Ascending aorta (tissue), 2 donors: ENCODE measurements around the gene TNNC2. TPM values are rescaled to one million over a fixed set of nuclear protein-coding genes. Genes with fewer than 3 reads are reported as not detected.

Experiments used
- DNase-seq, 2 donors: peaks; one replicate each; pipeline ENCODE4 v3.0.0-alpha.2; 2019; ENCODE audit warnings: low spot score in 2 of 2
- H3K27ac ChIP-seq, 2 donors: fragments of 200-600 bp; sonication (generic); one replicate each; pipeline ENCODE4 v1.5.1; 2016 to 2017; ENCODE audit warnings: mild to moderate bottlenecking in 1 of 2
- H3K27me3 ChIP-seq: fragments of 200-600 bp; sonication (generic); one replicate; pipeline ENCODE4 v1.5.1; 2017
- H3K36me3 ChIP-seq, 2 donors: fragments of 200-600 bp; sonication (generic); one replicate each; pipeline ENCODE4 v1.5.1; 2016
- H3K4me1 ChIP-seq, 2 donors: fragments of 200-600 bp; sonication (generic); one replicate each; pipeline ENCODE4 v1.5.1; 2016 to 2017; ENCODE audit warnings: mild to moderate bottlenecking in 1 of 2
- H3K4me3 ChIP-seq, 2 donors: fragments of 200-600 bp; sonication (generic); one replicate each; pipeline ENCODE4 v1.5.1; 2016 to 2017; ENCODE audit warnings: mild to moderate bottlenecking in 1 of 2
- H3K9me3 ChIP-seq, 2 donors: fragments of 200-600 bp; sonication (generic); one replicate each; pipeline ENCODE4 v1.5.1; 2016
- intact Hi-C: fragments of 100-400 bp; cut with DNase I; formaldehyde crosslinking; loops from one replicate; pipeline ENCODE4 v1.15.1; 2023
- total RNA-seq: library from RNA; depleted of rRNA; stranded (reverse); fragments of >200 nt; gene quantifications from one replicate; pipeline ENCODE4 v1.1.0, GENCODE V29; 2016
- TF ChIP-seq, protein P1 (sequence below), 3 experiments: fragments of 200-600 bp in 2 of 3; fragments of 450-650 bp in 1 of 3; sonication (generic) in 2 of 3; IDR thresholded peaks; one replicate each; pipeline ENCODE4 v1.5.1; 2016 to 2019; ENCODE audit warnings: antibody characterized with exemption in 3 of 3, mild to moderate bottlenecking in 1 of 3, moderate library complexity in 1 of 3

The TNNC2 gene
- total RNA-seq, 1 donor from 2014 or later = not detected

DNA sequence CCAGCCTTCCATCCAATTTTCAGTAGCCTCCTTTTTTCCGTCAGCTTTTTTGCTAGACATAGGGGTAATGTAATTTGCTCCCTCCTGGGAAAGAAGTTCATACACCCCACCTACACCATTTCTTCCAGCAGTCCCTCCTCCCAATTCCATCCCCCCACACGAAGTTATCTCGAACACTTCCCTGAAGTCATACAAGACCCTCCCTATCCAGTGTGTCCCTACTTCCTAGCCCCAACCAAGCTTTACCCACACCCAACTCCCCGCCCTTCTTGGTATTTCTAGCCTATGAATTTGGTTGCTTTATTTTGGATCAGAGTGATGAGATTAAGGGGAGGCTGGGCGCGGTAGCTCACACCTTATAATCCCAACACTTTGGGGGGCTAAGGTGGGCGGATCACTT, 13.6 kb downstream of the TNNC2 start:
- no peak for DNase-seq
- Histone ChIP-seq H3K9me3 (no peaks in the 10 kb centered on the region), H3K27ac (no peak overlapping the region), H3K4me3 (no peak overlapping the region), H3K27me3 (no peaks in the 10 kb centered on the region), H3K36me3 (peaks cover 30% of the 10 kb centered on the region in 2 donors), H3K4me1 (peaks cover 11 to 16% of the 10 kb centered on the region in 2 donors)
- TF ChIP-seq, protein P1, sequence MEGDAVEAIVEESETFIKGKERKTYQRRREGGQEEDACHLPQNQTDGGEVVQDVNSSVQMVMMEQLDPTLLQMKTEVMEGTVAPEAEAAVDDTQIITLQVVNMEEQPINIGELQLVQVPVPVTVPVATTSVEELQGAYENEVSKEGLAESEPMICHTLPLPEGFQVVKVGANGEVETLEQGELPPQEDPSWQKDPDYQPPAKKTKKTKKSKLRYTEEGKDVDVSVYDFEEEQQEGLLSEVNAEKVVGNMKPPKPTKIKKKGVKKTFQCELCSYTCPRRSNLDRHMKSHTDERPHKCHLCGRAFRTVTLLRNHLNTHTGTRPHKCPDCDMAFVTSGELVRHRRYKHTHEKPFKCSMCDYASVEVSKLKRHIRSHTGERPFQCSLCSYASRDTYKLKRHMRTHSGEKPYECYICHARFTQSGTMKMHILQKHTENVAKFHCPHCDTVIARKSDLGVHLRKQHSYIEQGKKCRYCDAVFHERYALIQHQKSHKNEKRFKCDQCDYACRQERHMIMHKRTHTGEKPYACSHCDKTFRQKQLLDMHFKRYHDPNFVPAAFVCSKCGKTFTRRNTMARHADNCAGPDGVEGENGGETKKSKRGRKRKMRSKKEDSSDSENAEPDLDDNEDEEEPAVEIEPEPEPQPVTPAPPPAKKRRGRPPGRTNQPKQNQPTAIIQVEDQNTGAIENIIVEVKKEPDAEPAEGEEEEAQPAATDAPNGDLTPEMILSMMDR (IDR thresholded peaks at IDR 0.05) = no peak
- intact Hi-C loops = loop anchor here (5.0 kb wide), 2 partner anchors 69 to 119 kb away; partner anchors contain the start of genes PCIF1 and ZSWIM1

DNA sequence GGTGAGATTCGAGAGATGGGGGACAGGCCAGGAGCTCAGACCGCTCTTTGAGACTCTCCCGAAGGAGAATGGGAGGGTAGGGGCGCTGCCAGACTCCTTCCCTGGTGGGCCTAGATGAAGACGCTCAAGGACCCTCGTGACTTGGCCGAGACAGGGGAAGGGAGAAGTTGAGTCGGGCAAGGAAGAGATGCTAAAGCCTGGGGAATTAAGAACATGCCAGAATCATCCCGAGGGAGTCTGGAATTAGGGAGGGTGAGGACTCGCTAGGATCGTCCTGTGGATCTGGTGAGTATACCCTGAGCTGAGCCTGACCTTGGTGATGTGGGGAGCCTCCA, 14.1 kb downstream of the TNNC2 start:
- H3K9me3 ChIP-seq = no peaks in the 10 kb centered on the region
- intact Hi-C loops = loop anchor here (5.0 kb wide), 2 partner anchors 69 to 119 kb away; partner anchors contain the start of genes PCIF1 and ZSWIM1
- peaks cover 11 to 12% of the 10 kb centered on the region in 2 donors for H3K4me1 ChIP-seq
- H3K4me3 ChIP-seq = peak overlapping the region; percentile 56 to 80
- H3K27me3 ChIP-seq = no peaks in the 10 kb centered on the region
- H3K27ac ChIP-seq = no peak overlapping the region
- TF ChIP-seq, protein P1 (IDR thresholded peaks at IDR 0.05) = no peak
- no peak for DNase-seq
- peaks cover 35 to 36% of the 10 kb centered on the region in 2 donors for H3K36me3 ChIP-seq

DNA sequence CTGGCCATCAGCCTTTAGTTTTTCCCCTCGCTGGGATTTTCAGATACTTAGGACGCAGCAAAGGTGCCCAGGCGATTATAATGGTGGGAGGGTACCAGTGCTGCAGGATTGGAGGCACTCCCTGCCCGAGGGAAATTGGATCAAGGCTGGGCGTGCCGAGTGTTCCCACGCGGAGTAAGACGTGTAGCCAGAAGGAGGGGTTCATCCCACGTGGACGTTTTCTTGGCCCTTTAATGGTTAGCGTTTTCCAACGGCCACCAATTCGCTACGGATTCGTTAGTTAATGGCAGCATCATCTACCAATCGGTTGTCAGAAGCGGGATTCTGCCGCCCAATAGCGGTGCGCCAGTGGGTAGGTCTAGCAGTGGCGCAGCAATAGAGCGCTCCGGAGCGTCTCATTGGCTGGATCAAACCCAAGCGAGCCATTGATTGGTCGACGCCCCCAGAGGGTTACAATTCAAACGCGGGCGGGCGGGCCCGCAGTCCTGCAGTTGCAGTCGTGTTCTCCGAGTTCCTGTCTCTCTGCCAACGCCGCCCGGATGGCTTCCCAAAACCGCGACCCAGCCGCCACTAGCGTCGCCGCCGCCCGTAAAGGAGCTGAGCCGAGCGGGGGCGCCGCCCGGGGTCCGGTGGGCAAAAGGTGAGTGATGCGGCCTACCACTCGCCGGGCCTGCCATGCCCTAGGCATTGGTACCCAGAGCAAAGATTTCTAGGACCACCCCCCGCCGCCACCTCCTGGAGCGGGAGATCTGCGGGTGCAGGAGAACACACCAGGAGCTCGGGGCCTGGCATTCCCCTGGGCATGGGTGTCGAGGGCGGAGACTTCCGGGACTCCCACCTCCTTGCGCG, 14.7 kb downstream of the TNNC2 start, which contains the start of gene UBE2C:
Gene UBE2C (plus strand): TSS at position 488 of the 849 bp plus-strand sequence. CDS start 52 bp downstream, at position 540.
- peak; percentile 95 to 99 for DNase-seq
- TF ChIP-seq, protein P1 (IDR thresholded peaks at IDR 0.05) = no peak
- intact Hi-C loops = loop anchor here (1.0 to 5.0 kb wide), 5 partner anchors 21 to 120 kb away; partner anchors contain the start of genes ACOT8, DNTTIP1, PCIF1 and WFDC3
- peaks cover 39 to 41% of the 10 kb centered on the region in 2 donors for H3K36me3 ChIP-seq
- no peaks in the 10 kb centered on the region for H3K9me3 ChIP-seq
- no peaks in the 10 kb centered on the region for H3K27me3 ChIP-seq
- peaks cover 8 to 9% of the 10 kb centered on the region in 2 donors for H3K4me1 ChIP-seq
- peak within 1 kb of the TSS; percentile 56 to 80 for H3K4me3 ChIP-seq
- H3K27ac ChIP-seq = peak within 1 kb of the TSS; percentile 16 to 45

DNA sequence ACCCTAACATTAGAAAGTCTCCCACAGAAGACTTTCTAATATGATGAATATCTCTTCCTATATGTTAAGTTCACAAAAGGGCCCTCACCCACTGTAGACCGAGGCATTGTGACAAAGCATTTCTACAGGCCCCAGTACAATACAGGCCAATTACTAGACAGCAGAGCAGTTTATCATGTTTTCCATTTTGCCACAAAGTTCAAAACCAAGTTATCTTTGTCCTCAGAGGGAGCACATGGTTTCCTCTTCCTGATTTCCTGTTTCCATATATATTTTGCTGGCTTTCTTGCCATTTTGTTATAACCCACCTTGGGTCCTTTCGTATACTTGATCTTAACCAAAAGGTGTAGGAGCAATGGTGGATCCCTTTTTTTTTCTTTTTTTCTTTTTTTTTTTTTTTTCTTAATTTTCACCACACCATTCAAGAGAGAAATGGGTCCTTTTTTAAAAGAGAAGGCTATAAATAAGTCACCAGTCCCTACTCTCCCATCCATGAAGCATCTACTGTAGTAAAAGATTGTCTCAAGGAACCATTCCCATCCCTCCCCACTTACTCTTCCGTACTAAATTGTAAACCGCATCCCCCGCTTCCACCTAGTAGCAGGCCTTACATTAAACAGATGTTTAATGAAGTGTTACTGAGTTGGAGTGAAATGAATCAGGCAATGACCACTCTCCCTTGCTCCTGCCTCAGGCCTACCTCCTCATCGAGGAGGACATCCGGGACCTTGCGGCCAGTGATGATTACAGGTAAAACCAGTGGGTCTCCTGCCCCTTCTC, 16.7 kb downstream of the TNNC2 start:
- H3K27ac ChIP-seq = no peak overlapping the region
- H3K4me3 ChIP-seq = no peak overlapping the region
- intact Hi-C loops = loop anchor here (5.0 kb wide), 2 partner anchors 72 to 122 kb away; partner anchors contain the start of genes PCIF1 and ZSWIM1
- peaks cover 4 to 5% of the 10 kb centered on the region in 2 donors for H3K4me1 ChIP-seq
- no peaks in the 10 kb centered on the region for H3K27me3 ChIP-seq
- DNase-seq = no peak
- TF ChIP-seq, protein P1 (IDR thresholded peaks at IDR 0.05) = no peak
- no peaks in the 10 kb centered on the region for H3K9me3 ChIP-seq
- peaks cover 51 to 52% of the 10 kb centered on the region in 2 donors for H3K36me3 ChIP-seq

DNA sequence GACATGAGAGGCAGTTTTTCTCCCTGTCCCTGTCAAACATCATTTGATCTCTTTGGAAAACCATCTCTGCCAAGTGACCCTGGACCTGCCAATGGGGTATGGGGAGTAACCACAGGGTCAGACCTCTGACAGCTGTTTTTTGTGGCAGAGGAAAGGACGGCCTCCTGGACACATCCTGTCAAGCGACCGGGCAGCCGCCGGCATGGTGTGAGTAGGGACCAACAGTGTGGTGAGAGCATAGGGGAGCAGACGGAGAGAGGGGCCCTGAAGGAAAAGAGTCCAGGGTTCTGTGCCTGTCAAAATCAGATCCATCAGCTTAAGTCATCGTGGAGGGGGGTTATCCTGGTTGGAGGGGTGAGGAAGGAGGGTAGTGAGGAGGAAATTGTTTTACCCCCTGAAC, 25.3 kb downstream of the TNNC2 start:
- Histone ChIP-seq H3K36me3 (peaks cover 55 to 60% of the 10 kb centered on the region in 2 donors), H3K4me3 (no peak overlapping the region)
- intact Hi-C loops = no loop called here

More for the DNA sequence above, 25.3 kb downstream of the TNNC2 start:
- Histone ChIP-seq H3K9me3 (no peaks in the 10 kb centered on the region), H3K4me1 (no peaks in the 10 kb centered on the region), H3K27ac (no peak overlapping the region), H3K27me3 (no peaks in the 10 kb centered on the region)
- no peak for DNase-seq
- TF ChIP-seq, protein P1 (IDR thresholded peaks at IDR 0.05) = no peak
